CD4-positive, alpha-beta T cell treated with Interleukin-1 beta for 1 hour (primary cell): ENCODE data around the gene URB1.
"Not testable (repeated sequence)": the region's sequence is repeated elsewhere in the genome, so short reads cannot be mapped to it uniquely, and the experiment has no call there.

ENCODE experiments used
- DNase-seq, 2 donors: peaks; one replicate each; pipeline ENCODE4 v3.0.0-alpha.2; 2020 to 2022

The URB1 gene

DNA sequence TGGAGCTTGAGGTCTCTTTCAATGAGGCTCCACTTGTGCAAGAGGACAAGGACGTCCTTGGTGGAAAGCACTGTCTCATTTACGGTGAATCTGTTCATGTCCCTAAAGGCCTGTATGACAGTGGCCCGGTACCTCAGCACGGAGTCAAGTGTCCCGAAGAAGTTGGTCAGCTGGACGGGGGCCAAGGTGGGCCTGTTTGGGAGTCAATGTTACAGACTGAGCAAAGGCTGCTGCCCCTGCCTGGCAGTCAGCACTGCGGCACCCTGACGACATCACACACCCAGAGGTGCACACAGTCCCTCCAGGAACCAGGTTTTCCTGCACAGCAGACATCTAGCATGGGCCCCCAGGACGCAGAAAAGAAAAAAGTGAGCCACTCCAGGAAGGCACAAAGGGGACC is 75.1 kb downstream of the URB1 start:
- DNase-seq, result no peak

DNA sequence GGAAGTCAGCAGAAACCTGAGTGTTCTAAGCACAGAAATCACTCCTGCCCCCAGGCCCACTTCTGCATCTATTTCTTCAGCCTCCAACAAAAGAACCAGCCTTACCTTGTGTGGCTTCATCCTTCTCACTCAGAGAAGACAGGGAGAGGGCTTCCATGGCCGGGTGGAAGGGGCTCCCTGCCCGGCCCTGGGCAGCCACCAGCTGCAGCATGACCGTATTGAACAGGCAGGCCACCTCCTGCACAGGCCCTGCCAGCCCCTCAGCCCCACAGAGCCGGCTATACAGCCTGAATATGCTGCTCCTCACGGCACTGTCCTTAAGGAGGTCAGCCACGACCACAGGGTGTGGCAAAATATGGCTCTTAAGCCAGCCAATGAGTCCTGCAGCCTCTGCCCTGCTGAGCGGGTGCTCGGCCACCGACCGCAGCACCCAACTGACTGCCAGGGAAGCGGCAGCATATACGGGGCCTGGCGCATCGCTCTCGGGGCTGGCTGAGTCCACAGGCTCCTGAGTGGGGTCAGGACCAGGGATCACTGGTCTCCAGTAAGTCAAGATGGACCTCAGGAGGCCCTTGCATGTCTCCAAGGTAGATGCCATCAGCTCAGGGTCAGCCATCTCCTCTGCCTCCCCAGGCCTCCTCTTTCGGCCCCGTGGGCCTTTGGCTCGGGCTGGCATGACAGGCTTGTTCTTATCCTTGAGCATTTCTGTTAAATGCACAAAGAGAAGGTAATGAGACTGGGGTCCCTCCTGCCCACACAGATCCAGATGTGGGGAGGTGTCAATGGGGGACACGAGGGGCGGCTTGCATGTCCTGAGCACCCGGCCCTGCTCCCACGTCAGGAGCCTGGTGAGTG is 76.2 kb downstream of the URB1 start:
- DNase-seq, result no peak

GRCh38 chr21:32315511-32316281 is 77.1 kb downstream of the URB1 start:
- no peak for DNase-seq

- DNase-seq, result no peak
Observed at GRCh38 chr21:32314806-32315205, 78.0 kb downstream of the URB1 start.

DNA sequence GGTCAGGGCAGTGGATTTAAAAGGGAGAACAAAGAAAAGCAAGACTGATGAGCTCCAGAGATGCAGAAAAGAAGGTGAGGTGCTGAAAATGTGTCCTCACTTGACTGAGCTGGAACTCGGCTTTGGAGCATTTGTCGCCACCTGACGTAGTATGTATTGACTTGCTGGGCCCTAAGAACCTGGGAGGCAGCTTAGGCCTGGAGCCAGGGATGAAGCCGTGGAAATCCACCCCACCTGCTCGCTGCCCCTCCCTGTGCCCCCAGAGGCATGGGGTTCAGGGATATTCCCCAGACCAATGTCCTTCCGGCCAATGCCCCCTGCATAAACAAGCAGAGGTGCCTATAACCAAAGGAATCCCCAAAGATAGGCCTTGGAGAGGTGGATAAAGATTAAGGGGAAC is 79.8 kb downstream of the URB1 start:
- DNase-seq, result no peak

DNA sequence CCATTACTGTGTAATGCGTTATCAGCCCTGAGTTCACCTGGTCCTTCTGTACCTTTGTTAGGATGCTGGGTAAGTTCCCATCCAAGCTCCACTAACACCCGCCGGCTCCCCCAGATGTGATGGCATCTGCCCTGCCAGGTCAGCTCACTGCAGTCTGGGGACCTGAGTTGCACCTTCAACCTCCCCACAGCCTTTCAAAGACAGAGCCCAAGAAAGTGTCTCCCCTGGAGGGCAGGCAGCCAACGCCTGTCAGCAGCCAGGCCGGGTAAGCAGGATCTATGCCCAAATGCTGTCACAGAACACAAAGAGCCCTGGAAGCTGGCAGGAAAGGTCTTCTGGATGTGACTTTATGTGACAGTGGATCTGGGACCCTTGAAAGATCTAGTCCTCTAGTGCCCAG is 80.5 kb downstream of the URB1 start:
- no peak for DNase-seq

- DNase-seq, result no peak
Observed at GRCh38 chr21:32311621-32312020, 81.2 kb downstream of the URB1 start.

- DNase-seq, result not testable (repeated sequence)
Observed at GRCh38 chr21:32310976-32311375, 81.8 kb downstream of the URB1 start.

DNA sequence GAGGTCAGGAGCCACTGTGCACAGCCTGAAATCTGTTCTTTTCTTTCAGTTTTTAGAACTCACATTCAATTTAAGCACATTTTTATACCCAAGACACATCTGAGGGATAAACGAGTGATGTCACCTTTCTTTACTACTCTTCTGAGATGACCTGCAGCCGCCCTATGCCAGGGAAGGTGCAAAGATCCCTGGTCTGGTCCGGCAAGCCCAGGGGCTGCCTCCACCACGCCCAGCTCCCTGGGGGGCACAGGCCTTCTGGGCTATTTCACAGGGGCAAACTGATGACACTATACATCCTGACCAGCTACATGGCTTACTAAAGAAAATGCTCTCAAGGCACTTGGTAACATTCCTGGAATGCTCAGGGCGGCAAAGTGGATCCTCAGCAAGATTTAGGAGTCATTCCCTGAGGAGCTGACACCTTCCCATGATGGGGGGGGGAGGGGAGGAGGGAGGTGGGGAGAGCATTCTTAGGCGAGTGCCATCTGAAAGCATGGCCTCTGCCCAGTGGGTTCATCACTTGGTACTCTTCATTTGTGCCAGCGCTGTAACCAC is 82.8 kb downstream of the URB1 start:
- DNase-seq, result no peak

- DNase-seq, result no peak
Observed at GRCh38 chr21:32308696-32309095, 84.1 kb downstream of the URB1 start.

- DNase-seq, result no peak
Observed at GRCh38 chr21:32307706-32308105, 85.1 kb downstream of the URB1 start.

DNA sequence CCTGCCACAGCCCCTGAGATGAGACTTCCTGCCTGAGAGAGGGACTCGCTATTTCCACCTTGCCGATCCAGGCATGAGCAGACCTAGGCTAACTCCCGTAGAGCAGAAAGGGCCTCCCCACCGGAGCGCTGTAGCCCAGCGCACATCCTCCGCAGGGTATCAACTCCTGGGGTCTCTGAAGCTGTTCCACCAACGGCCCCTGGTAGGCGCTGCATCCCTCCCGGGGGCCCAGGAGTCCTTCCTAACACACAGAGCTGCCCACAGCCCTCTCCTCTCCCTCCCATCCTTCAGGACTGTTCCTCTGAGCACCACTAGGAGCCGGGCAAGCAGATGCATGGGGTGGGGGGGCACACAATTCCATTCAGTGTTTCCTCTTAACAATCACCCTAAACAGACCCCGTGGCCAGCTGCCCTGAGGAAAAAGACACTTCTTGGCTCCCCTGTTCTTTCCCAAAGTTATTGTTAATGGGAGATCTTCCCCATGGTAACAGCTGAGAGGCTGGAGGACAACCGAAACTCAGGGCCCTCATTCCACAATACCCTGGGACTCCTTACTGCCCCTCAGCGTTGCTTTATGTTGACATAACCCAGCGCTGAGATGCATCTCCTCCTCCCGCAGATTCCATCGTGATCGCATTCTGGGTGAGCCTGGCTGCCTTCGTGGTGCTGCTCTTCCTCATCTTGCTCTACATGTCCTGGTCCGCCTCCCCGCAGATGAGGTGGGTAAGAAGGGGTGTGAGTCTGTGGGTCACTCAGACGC is 86.6 kb downstream of the URB1 start:
- no peak for DNase-seq

- no peak for DNase-seq
Observed at GRCh38 chr21:32304998-32305397, 87.8 kb downstream of the URB1 start.

DNA sequence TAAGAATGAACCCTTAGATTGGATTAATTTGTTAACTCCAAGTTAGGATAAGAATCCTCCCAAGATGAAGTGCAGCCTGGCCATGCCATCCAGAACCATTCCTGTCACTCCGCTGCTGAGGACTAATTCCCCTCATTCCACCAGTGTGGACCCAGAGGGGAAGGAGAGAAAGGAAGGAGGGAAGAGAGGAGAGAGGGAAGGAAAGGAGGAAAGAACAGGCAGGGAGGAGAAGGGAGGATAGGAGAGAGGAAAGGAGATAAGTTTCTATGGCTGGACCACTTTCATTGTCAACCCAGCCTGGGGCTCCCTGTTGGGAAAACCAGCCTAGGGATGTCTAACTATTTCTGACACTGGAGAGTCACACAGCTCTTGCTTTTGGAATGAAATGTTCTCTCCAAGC is 89.4 kb downstream of the URB1 start:
- DNase-seq, result no peak

DNA sequence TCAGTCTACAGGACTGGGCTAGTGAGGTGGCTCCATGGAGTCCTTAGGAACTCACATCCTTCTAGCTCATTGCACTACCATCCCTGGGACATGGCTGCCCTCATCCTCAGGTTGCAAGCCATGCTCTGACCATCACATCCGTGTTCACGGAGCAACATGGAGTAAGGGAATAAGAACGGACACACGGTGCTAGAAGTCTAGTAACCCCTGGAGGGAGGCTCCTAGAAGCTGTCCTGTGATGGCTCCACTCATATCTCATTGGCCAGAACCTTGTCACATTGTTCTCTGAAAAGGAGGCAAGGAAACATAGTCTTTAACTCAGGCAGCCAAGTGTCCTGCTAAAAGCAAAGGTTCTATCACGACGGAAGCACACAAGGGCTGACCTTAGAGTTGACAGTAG is 90.3 kb downstream of the URB1 start:
- no peak for DNase-seq

- DNase-seq, result no peak
Observed at GRCh38 chr21:32301596-32301995, 91.2 kb downstream of the URB1 start.

DNA sequence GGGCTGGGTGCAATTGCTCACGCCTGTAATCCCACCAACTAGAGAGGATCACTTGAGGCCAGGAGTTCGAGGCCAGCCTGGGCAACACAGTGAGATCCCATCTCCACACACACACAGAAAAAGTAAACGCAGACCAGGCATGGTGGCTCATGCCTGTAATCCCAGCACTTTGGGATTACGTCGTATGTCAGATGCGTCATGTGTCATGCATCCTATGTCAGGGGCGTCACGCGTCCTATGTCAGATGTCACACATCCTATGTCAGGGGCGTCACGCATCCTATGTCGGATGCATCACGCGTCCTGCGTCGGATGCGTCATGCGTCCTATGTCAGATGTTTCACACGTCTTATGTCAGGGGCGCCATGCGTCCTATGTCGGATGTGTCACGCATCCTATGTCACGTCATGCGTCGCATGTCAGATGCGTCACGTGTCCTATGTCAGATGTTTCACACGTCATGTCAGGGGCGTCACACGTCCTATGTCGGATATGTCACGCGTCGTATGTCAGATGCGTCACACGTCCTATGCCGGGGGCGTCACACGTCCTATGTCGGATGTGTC is 92.6 kb downstream of the URB1 start:
- DNase-seq, result no peak

GRCh38 chr21:32299695-32300094 is 93.1 kb downstream of the URB1 start:
- no peak for DNase-seq

- no peak for DNase-seq
Observed at GRCh38 chr21:32298658-32299081, 94.1 kb downstream of the URB1 start, which contains the start of gene MRAP. Gene MRAP (plus strand): TSS chr21:32298855. CDS start chr21:32298972, 117 bp downstream.

- no peak for DNase-seq
Observed at GRCh38 chr21:32298148-32298559, 94.7 kb downstream of the URB1 start.

DNA sequence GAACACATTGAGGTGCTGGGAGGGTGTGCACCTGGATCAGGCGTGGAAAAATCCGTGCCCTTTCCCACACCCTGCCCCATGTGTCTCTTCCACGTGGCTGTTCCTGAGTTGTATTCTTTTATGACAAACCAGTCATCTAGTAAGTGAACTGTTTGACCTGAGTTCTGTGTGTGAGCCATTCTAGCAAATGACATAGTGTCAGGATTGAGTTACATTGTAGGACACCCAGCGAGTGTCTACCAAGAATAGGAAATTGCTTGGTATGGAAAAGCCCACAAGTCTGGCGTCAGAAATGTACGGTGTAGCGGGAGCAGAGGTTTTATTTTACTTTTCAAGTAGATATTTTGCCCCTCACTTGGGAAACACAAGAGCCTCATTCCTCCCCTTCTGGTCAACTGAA is 95.4 kb downstream of the URB1 start:
- no peak for DNase-seq

DNA sequence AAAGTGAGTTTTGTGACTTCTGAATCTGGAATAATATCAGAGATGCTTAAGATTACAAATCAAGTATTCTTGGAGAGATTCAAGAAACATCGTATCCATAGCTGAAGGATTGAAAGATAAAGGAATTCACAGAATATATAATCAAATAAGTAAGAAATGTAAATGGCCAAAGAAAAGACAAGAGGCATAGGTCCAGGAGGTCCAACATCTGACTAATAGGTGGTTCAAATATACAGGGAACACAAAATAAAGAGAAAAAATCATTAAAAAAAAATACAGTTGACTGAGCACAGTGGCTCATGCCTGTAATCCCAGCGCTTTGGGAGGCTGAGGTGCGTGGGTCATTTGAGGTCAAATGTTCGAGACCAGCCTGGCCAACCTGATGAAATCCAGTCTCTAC is 107.3 kb downstream of the URB1 start:
- DNase-seq, result no peak

GRCh38 chr21:32282992-32283391 is 109.8 kb downstream of the URB1 start:
- no peak for DNase-seq
